GM18508 (cell line): ENCODE measurements around the gene BNIPL.

Source experiments
- ATAC-seq: cut with Tn5 transposase; IDR thresholded peaks from one replicate; pipeline ENCODE4 v1.9.1; 2021; ENCODE audit warnings: moderate number of reproducible peaks; ENCODE audit not compliant: insufficient read depth, unreplicated experiment

BNIPL gene, protein sequence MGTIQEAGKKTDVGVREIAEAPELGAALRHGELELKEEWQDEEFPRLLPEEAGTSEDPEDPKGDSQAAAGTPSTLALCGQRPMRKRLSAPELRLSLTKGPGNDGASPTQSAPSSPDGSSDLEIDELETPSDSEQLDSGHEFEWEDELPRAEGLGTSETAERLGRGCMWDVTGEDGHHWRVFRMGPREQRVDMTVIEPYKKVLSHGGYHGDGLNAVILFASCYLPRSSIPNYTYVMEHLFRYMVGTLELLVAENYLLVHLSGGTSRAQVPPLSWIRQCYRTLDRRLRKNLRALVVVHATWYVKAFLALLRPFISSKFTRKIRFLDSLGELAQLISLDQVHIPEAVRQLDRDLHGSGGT

DNA sequence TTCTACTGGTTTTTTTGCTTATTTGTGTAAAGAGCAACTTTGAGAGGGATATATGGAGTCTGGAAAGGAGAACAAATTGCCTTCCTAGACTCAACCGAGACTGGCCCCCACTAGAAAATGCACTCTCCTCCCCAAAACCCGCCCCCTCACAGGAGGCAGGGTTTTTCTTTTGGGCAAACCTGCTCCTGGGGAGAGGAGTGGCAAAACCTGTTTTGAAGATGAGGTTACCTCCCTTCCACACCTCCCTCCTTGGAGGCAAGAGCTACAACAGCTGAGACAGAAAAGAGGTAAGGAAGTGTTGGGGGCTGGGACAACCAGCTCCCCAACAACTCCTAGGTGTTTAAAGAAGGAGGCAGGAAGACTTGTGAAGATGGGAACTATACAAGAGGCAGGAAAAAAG is at the start of gene BNIPL:
BNIPL (plus strand) TSS at position 231 of the 400 bp plus-strand sequence; CDS start at position 371, 140 bp downstream.
- ATAC-seq: no peak

DNA sequence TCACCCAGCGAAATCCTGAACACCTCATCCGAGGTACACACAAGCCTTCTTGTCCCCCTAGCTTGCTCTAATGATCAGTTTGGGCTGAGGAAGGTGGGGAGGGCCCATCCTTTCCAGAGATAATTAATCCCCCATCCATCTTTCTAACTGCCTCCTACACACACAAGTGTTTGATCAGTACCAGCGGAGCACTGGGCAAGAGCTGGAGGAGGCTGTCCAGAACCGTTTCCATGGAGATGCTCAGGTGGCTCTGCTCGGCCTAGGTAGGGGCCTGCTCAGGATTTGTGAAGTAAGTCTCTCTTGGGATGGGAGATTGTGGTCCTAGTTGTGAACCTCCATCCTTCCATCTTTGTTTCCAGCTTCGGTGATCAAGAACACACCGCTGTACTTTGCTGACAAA is 48.5 kb upstream of the BNIPL start:
- ATAC-seq: no peak

DNA sequence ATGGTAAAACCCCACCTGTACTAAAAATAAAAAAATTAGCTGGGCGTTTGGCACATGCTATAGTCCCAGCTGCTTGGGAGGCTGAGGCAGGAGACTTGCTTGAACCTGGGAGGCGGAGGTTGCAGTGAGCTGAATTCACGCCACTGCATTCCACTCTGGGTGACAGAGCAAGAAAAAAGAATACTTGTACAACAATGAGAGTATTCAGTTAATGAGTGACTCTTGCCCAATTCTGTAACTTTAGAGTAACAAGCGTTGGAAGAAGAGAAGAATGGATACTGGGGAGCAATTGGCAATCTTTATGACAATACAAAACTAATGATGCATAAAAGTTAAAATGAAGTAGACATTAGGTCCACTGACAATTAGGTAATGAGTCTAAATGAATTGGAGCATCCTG is 43.8 kb upstream of the BNIPL start:
- ATAC-seq: no peak

DNA sequence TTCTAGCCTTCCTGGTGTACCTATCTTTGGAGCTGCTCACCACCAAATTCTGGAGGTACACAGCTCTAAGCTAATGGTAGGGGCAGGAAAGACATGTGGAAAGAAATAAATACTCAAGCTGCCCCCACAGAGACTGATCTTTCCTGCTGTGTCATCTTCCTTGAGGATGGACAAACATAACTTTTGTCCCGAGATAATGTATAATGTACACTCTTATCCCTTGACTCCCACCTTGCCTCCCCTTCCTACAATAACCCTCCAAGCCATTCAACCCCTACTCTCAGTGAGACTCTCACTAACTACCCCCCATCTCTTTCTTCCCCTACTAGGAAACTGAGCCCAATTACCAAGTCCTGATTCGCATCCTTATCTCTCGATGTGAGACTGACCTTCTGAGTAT is 42.1 kb upstream of the BNIPL start:
- no peak for ATAC-seq

DNA sequence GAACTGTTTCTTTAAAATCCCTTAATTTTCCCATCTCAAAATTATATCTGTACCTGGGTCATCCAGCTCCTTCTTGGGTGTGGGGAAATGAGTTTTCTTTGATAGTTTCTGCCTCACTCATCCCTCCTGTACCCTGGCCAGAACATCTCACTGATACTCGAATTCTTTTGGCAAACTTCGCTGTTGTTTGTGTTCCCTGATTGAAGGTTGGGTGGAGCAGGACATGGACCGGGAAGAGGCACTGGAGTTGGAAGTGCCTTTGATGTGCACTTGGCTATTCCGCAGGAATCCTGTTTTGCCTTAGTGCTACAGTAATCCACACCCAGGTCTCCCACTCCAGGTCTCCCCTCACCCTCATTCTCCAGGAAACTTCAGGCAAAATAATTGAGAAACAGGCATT is 40.9 kb upstream of the BNIPL start:
- no peak for ATAC-seq

DNA sequence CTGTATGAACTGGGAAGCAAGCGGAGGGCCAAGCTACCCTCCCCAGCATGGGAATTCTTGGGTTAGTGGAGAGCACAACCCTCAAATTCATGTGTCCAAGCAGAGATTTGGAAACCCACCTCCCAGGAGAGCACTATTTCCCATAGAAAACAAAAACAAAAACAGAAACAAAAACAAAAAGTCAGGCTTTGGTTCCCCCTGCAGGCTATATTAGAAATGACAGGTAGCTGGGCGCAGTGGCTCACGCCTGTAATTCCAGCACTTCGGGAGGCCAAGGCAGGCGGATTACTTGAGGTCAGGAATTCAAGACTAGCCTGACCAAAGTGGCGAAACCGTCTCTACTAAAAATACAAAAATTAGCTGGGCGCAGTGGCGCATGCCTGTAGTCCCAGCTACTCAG is 40.5 kb upstream of the BNIPL start:
- no peak for ATAC-seq

DNA sequence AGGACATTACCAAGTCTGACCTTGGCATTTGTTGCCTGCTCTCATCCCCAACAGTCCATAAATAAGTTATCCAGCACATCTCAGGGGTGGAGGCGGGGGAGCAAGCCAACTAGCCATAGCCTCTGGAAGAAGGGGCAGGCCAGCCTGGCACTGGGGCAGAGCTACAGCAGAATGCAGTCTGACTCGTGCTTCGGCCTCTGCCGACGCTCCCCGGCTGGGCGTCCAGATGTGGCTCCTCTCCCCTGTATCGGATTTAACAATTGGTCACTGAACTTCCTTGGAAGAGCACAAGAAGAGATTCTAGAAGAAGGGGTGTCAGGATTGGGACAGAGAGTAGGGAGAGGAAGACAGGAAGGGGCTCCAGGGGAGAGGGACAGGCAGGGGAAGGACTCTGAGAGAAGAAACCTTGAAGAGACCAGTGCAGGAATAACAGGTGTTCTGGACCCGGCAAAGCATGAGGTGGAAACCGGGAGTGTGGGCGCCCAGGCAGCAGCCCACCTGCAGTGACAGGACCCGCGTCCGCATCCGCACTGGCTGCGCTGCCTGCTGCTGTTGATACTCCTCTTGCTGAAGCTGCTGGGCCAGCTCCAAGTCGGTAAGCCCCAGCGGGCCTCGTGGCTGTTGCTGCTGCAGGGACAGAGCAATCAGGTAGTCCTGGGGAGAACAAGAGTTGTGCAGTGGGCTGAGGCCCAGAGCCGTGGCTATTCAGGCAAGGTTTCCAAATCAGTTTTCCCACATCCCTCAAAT is 39.1 kb upstream of the BNIPL start:
- ATAC-seq: no peak

DNA sequence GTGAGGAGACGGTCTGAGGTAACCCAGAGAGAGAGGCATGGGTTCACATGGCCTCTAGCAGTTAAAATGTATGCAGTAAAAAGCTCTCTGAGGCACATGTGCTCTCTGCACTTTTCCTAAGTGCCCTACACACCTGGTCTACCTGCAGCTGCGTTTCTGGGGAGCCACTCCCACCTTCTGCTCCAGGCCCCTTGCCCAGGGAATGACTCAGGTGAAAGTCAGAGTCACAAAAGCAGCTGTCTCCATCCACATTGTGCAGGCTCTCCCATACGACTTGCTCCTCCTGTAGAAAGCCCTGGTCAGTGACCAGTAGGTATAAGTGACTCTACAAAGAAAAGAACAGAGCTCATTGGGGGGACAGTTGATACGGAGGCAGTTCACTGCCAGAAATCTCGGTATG is 38.4 kb upstream of the BNIPL start:
- no peak for ATAC-seq

DNA sequence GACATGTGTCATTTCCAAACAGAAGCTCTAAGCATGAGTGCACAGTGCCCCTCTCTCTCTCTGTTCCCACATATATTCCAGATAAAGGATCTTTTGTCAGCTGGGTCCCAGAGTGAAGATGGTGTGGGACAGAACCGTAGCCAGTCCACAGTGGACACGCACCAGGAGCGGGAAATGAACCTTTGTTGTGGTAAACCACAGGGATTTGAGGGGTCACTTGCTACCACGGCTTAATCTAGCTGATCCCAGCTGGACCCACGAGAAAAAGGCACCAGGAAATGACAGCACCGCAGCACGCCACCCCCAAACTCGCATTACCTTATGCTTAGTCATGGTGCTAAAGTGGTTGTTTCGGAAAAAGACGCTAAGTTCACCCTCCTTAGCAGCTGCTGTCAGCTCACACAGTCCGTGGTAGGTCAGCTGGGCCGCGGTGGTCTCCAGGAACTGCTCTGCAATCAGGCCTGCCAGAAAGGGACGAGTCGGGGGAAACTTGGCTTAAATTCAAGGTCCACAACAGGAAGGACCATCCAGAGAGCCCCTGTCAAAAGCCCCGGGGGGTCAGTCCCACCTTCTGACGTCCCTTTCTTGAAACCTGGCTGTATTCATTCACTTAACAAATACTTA is 37.2 kb upstream of the BNIPL start:
- ATAC-seq: no peak

DNA sequence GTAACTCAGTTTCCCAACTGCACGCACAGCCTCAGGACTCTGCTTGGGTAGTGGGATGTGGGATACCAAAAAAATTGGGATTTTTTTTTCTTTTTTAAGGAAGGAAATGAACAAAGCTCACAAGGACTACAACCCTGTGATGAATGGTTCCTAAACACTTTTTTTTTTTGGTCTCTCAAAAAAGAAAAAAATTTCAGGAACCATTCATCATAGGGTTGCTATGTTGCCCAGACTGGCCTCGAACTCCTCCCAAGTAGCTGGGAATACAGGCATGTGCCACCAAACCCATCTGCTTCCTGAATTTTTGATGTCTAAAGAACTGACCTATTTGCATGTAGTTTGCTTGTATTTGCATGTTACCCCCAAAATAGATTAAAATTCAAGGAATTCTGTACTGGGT is 36.5 kb upstream of the BNIPL start:
- ATAC-seq: no peak

DNA sequence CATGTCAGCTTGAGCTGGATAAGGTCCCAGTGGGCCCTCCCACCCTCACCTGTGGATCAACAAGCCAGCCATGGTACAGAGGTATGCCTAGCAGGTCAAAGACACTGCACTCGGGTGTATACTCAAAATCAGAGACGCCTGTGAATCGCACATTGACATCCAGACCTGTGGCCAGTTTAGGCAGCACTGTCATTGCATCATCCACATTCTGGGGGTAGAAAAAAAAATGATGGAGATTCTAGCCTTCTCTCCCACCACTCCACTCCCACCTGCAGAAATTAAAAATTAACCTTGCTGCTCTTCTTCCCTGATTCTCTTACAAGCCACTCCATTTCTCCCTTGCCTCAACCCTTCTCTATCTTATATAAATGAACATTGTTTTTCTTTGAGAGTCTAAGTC is 36.0 kb upstream of the BNIPL start:
- no peak for ATAC-seq

DNA sequence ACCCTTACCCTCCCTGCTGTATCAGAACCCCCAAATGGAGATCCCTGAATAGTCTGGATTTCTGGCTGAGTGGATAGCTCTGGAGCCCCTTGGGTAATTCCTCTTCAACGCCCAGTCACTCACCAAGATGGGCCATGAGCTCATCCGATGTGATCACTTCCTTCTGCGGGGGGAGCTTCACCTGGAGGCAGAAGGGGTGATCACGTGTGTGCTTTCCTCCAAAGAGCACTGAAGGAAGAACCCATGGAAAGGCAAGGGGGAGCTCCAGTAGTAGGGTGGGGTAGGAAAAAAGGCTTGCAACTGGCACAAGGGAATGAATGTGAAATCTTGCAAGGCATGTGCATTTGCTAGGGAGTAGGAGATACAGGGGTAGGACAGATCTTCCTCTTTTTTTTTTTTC is 34.8 kb upstream of the BNIPL start:
- ATAC-seq: no peak

DNA sequence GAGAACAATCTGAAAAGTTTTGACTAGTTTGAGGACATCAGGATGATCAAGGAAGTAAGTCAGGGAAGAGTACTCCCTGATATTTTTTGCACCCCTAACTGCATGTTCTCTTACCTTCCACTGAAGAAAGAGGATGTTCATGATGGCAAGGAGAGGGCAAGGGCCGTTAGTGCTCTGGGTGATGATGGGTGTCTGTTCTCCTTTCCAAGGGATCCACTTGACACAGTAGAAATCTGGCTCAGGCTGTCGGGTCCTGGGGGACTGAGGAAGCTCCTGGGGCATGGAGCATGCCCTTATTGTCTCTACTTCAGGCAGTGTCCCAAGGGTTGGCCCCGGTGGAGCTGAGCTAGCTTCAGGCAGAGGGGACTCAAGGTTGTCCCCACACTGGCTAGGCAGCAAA is 34.3 kb upstream of the BNIPL start:
- no peak for ATAC-seq

DNA sequence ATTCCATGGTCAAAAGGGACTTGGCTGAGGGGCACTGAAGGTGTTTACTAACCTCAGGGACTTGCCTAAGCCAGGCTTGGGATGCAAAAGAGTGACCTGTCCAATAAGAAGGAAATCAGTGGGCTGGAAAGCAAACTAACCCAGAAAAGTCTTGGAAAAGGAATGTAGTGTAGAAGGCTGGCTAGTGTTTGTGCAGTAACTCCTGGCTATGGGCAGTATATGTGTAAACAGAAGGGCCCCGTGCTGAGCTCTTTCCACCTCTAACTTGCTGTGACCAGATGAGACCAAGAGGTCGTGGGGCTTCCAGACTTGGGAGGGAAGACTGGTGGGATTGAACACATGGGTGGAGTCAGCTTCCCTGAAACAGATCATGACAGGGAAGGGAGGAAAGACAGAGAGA is 33.8 kb upstream of the BNIPL start:
- ATAC-seq: no peak

DNA sequence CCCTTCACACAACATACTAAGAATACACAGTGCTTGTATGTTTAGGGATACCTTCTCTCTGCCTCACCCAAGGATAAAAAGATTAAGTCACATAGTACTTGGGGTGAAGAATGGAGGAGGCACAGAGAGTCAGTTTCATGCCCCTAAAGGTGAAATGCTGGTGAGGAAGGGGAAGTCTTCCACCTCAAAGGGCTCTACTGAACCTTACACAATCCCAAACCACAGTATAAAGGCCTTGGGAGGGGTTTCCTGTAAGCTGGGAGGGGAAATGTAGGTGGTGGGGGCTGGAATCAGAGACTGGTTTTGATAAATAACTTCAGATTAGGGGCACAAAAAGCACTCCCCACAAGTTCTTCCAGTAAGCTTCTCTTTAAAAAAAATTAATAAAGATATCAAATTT is 33.2 kb upstream of the BNIPL start:
- ATAC-seq: no peak

DNA sequence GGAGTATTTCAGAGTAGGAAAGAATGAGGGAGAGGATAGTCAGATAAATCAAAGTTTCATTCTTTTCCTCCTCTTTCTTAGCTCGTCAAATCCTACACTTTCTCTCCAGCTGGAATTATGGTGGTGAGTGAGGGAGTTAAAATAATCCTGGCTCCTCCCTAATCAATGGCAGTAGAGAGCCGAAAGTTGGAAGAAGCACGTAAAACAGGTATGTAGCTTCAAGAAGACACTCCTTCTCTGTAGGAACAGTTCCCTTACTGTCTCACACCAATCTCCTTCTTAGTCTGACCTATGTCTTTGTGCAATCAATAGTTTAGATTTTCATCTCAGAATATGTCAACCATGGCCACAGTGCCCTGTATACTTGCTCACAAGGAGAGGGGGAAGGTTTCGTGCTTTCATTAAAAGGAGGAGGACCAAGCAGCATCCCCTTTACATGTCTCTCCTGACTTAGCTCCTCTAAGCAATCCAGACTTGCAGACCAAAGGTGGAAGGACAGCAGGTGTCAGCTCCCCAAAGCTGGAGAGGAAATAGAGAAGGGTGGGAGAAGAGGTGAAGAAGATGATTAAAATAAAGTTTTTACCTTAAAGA is 30.6 kb upstream of the BNIPL start:
- no peak for ATAC-seq

DNA sequence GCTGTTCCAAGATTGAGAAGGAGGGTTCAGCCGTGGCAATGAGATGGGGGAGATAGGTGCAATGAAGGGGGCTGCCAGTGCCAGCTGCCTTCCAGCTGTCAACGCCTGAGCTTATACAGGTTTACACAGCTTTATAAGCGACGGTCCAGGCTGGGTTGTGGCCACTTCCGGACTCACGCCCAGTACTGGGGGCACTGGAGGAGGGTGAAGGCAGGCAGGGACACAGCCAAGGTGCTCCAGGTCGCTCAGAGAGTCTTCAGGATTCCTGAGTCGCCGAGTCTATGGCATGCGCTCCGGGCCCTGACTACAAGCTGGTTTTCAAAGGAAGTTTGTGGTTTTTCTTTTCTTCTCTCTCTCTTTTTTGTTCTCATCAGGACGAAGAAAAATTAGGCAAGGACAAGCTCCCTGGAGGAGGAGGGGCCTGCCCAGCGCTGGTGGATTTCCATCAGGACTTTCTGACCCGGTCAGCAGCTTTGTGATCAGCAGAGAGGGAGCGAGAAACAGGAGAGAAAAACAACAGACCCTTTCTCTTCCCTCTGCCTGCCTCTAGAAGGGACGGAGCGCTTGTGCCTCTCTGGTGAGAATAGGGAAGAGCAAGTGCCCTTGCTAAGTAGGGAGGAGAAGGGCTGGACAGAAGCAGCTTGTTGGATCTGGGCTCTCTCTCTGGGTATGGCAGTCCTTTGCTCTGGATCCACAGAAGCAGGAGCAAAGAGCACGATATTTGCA is 29.9 kb upstream of the BNIPL start, which contains the start of gene MINDY1:
MINDY1 (minus strand) TSS at position 576 of the 726 bp plus-strand sequence. CDS start 4,285 bp downstream, outside the sequence.
- ATAC-seq: no peak

DNA sequence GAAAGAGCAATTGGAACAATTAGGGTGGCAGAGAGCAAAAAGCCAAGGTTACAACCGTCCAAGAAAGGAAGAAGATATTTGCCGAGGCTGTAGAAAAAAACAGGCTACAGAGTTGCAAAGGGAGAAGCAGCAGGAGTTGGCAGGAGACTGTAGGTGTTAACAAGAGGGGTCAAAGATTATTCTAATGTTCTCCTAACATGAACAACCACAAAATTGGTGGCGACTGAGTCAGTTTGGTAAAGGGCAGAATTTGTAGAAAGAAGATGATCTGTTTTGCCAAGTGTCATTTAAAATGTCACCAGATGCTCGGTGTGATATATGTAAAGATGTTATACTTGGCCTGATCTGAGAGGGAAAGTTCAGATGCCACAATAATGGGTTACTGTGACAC is 28.5 kb upstream of the BNIPL start:
- no peak for ATAC-seq

DNA sequence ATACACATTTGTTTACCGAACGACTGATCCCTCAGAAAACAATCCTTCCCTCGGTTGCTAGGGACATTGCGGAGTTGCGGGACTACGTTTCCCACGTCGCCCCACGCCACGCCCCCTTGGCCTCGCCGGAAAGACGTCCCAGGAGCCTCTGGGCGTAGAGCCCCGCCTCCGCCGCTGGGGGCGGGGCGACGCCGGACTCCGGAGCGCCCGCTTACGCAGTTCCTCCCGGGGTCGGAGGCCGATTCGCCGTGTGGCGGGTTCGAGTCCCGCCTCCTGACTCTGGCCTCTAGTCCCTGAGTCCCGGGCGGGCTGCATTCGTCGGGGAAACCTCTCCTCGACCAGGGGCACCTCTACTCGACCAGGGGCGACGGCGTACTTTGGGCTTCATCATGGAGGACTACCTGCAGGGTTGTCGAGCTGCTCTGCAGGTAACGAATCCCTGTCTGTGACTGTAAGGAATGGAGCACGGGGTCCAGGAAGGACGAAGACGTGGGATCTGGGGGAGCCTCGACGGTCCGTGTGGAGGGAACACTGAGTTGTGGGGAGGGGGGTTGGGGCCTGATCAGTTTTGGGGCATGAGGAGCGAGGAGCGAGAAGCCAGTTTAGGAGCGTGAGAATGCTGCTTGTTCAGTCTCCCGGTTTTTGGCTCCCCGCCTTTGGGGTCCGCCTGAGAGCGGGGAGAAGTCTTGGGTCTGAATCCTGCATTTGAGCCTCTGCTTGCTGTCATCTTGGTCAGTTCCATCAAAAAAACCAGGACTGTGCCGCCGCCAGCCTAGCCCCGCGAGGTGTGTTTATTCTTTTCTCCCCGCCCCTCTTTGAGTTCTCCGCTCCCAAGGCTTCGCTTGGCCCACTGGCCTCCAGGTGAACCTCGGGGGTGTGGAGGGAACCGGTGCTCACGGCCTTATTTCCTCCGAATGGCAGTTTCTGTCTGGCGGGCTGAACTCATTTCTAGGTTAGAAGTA is 27.9 kb upstream of the BNIPL start, which contains the start of gene PRUNE1:
PRUNE1 (plus strand) TSS at position 206 of the 962 bp plus-strand sequence; CDS start at position 390, 184 bp downstream.
- ATAC-seq: no peak
